Measurements from ENCODE around the gene PLEKHH2. TPM values are rescaled to one million over a fixed set of nuclear protein-coding genes. Genes with fewer than 3 reads are reported as not detected.
"Not testable (repeated sequence)": the region's sequence is repeated elsewhere in the genome, so short reads cannot be mapped to it uniquely, and the experiment has no call there.

PLEKHH2 gene
- total RNA-seq, 1 donor from 2014 or later: 19.6 TPM

DNA sequence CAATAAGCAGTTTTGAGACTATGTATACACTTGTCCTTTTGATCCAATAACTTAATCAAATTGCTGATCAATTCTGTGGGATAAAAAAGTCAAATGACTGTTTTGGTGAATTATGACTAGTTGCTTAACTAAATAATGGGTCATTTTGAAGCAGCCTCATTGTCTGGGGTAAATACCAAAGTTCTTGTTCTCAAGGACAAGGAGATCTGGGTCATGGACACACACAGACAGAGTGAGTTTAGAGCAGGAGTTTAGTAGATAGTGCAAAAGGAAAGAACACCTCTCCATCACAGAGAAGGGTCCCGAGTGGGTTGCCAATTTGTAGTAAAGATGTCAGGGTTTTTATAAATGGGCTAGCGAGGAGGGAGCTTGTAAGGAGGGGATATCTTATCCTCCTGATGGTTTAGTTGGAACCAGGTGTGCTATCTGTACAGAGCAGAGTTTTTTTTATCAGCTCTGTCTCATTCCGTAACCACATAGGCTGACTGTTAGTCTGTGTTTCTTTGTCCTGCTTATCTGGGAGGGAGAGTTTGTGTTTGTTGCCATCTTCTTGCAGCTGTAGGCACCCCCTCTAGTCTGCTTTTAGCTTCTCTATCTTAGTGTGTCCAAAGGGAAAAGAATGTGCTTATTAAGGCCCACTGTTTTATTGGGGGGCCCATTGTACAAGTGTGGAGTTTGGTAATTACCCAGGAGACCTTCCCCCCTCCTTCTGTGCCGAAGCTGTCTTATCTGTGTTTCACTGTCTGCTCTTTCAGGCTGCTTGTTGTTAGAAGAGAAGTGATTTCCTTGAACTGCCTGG is 87.9 kb downstream of the PLEKHH2 start:
- no peak overlapping the region for H3K4me3 Mint-ChIP-seq (ENCODE audit: unreplicated experiment)
- no peak for TF ChIP-seq CTCF (IDR thresholded peaks at IDR 0.05)
- H3K27ac Mint-ChIP-seq (ENCODE audit: unreplicated experiment): peak overlapping the region; percentile 36
- DNase-seq (ENCODE audit: extremely low spot score, unreplicated experiment): no peak
- H3K27me3 Mint-ChIP-seq (ENCODE audit: unreplicated experiment): no peaks in the 10 kb centered on the region
- H3K36me3 Mint-ChIP-seq (ENCODE audit: unreplicated experiment): peaks cover 3% of the 10 kb centered on the region
- H3K9me3 Mint-ChIP-seq (ENCODE audit: unreplicated experiment): no peaks in the 10 kb centered on the region
- H3K4me1 Mint-ChIP-seq (ENCODE audit: unreplicated experiment): peaks cover 14% of the 10 kb centered on the region

- no peak for DNase-seq (ENCODE audit: extremely low spot score, unreplicated experiment)
- no peaks in the 10 kb centered on the region for H3K27me3 Mint-ChIP-seq (ENCODE audit: unreplicated experiment)
These were observed 88.7 kb downstream of the PLEKHH2 start for GRCh38 chr2:43725711-43726246.

DNA sequence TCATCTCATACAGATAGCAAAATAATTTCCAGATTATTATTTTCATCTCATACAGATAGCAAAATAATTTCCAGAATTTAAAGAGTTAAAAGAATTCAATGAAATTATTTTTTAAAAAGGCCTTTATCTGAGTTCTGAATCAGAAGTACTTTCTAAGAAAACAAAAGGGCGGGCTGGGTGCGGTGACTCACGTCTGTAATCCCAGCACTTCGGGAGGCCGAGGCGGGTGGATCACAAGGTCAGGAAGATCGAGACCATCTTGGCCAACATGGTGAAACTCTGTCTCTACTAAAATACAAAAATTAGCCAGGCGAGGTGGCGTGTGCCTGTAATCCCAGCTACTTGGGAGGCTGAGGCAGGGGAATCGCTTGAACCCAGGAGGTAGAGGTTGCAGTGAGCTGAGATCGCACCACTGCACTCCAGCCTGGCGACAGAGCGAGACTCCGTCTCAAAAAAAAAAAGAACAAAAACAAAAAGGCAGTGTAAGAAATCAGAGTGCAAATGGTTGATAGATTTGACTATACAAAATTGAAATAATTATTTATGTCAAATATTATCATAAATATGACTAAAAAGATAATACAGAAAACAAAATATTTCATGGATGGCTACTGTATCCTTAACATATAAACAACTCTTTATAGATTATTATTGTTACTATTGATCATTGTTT is 90.0 kb downstream of the PLEKHH2 start:
- H3K4me3 Mint-ChIP-seq (ENCODE audit: unreplicated experiment); H3K9me3 Mint-ChIP-seq (ENCODE audit: unreplicated experiment); H3K36me3 Mint-ChIP-seq (ENCODE audit: unreplicated experiment); DNase-seq (ENCODE audit: extremely low spot score, unreplicated experiment); H3K27ac Mint-ChIP-seq (ENCODE audit: unreplicated experiment); H3K27me3 Mint-ChIP-seq (ENCODE audit: unreplicated experiment): not testable (repeated sequence)
- H3K4me1 Mint-ChIP-seq (ENCODE audit: unreplicated experiment): peaks cover 22% of the 10 kb centered on the region

More at GRCh38 chr2:43725711-43726246, 88.7 kb downstream of the PLEKHH2 start:
- H3K4me1 Mint-ChIP-seq (ENCODE audit: unreplicated experiment): peaks cover 16% of the 10 kb centered on the region
- H3K27ac Mint-ChIP-seq (ENCODE audit: unreplicated experiment): no peak overlapping the region
- peaks cover 3% of the 10 kb centered on the region for H3K36me3 Mint-ChIP-seq (ENCODE audit: unreplicated experiment)
- H3K9me3 Mint-ChIP-seq (ENCODE audit: unreplicated experiment): no peaks in the 10 kb centered on the region
- no peak overlapping the region for H3K4me3 Mint-ChIP-seq (ENCODE audit: unreplicated experiment)
- no peak for TF ChIP-seq CTCF (IDR thresholded peaks at IDR 0.05)

GRCh38 chr2:43727634-43728014 is 90.6 kb downstream of the PLEKHH2 start:
- Mint-ChIP-seq H3K27ac (ENCODE audit: unreplicated experiment) (no peak overlapping the region), H3K36me3 (ENCODE audit: unreplicated experiment) (peaks cover 5% of the 10 kb centered on the region)

More at GRCh38 chr2:43727634-43728014, 90.6 kb downstream of the PLEKHH2 start:
- no peak for DNase-seq (ENCODE audit: extremely low spot score, unreplicated experiment)
- Mint-ChIP-seq H3K27me3 (ENCODE audit: unreplicated experiment) (no peaks in the 10 kb centered on the region), H3K4me3 (ENCODE audit: unreplicated experiment) (no peak overlapping the region), H3K4me1 (ENCODE audit: unreplicated experiment) (peaks cover 22% of the 10 kb centered on the region), H3K9me3 (ENCODE audit: unreplicated experiment) (no peaks in the 10 kb centered on the region)
- TF ChIP-seq CTCF (IDR thresholded peaks at IDR 0.05): no peak

Measured in osteocyte (in vitro differentiated cells).